HepG2 (cell line): ENCODE data around the gene CEP83.

Experiments used
- IRF2 ChIP-seq: IDR thresholded peaks from 2 replicates; pipeline ENCODE4 v1.6.1; 2018; ENCODE audit warnings: missing genetic modification reagents, missing compliant biosample characterization
- SP2 ChIP-seq: sonication (generic); formaldehyde crosslinking; IDR thresholded peaks from 2 replicates; pipeline ENCODE4 v1.5.1; 2020; ENCODE audit warnings: mild to moderate bottlenecking, missing genetic modification reagents
- SRF ChIP-seq: IDR thresholded peaks from 2 replicates; pipeline ENCODE4 v1.6.1; 2011; ENCODE audit warnings: mild to moderate bottlenecking, low read depth, low read length, moderate library complexity
- TF ChIP-seq, protein P1 (sequence below): sonication (generic); formaldehyde crosslinking; IDR thresholded peaks from 2 replicates; pipeline ENCODE4 v1.5.0; 2020; ENCODE audit warnings: mild to moderate bottlenecking, missing genetic modification reagents, moderate library complexity

DNA sequence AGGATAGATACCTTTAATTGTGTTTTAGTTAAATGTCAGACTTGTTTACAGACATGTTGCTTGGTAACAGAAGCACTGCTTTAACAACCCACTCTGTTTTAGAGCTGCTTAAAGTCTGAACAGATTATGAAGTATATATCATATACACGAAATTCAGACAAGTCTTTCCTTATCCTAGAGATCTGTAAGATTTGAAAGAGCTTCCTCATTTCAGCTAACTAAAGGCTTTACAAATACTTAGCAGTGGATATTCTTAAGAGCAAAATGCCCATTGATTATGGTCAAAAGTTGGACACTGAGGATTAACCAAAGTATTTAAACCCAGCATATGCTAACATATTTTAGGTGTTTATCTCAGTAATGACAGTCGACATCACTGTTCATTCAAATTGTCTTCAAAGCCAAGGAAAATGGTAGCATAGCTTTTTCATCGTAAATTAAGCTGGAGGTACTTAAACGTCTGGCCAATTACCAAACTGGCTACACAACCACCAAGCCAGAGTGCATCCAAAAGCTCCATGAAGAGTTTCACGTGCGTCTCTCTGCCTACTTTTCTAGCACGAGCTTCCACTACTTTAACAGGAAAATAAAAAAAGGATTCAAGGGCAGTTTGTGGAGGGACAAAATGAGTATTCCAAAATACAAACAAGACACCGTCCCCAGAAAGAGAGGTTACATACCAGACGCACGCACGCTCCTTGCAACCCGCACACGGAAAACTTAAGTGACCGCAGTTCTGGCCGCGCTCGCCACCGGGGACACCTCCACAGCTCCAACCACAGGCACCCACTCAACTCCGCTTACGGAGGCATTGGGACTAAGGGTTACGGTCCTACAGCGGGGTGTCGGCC is 565 bp downstream of the CEP83 start:
- TF ChIP-seq, protein P1, sequence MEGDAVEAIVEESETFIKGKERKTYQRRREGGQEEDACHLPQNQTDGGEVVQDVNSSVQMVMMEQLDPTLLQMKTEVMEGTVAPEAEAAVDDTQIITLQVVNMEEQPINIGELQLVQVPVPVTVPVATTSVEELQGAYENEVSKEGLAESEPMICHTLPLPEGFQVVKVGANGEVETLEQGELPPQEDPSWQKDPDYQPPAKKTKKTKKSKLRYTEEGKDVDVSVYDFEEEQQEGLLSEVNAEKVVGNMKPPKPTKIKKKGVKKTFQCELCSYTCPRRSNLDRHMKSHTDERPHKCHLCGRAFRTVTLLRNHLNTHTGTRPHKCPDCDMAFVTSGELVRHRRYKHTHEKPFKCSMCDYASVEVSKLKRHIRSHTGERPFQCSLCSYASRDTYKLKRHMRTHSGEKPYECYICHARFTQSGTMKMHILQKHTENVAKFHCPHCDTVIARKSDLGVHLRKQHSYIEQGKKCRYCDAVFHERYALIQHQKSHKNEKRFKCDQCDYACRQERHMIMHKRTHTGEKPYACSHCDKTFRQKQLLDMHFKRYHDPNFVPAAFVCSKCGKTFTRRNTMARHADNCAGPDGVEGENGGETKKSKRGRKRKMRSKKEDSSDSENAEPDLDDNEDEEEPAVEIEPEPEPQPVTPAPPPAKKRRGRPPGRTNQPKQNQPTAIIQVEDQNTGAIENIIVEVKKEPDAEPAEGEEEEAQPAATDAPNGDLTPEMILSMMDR (CRISPR knock-in tag) = no peak
- TF ChIP-seq SRF = no peak
- TF ChIP-seq IRF2 (CRISPR knock-in tag) = no peak
- TF ChIP-seq SP2 (CRISPR knock-in tag) = no peak
